Left lung (tissue), 10 donors: Measurements from ENCODE around the gene NMBR. TPM values are rescaled to one million over a fixed set of nuclear protein-coding genes. Genes with fewer than 3 reads are reported as not detected.
A peak's percentile ranks its signal among the peaks of the same experiment; 100 is the strongest.
"Not testable (repeated sequence)": the region's sequence is repeated elsewhere in the genome, so short reads cannot be mapped to it uniquely, and the experiment has no call there.

Experiments used
- ATAC-seq: fragments of 200-7000 bp; cut with Tn5 transposase; one replicate; pipeline ENCODE4 v1.9.1; 2020; ENCODE audit warnings: moderate library complexity
- DNase-seq, 4 donors: peaks; one replicate each; pipeline ENCODE4 v3.0.0-alpha.2; 2013 to 2020
- H3K27ac ChIP-seq, 2 donors: fragments of 200-600 bp; sonication (generic) in 1 of 2; one replicate each; pipeline versions ENCODE4 v1.5.0 to v1.8.0; 2020 to 2021
- H3K27me3 ChIP-seq, 2 donors: fragments of 200-600 bp; sonication (generic) in 1 of 2; one replicate each; pipeline versions ENCODE4 v1.5.0 to v1.8.0; 2020 to 2021
- H3K36me3 ChIP-seq, 2 donors: fragments of 200-600 bp; sonication (generic) in 1 of 2; one replicate each; pipeline versions ENCODE4 v1.5.0 to v1.8.0; 2020 to 2021
- H3K4me1 ChIP-seq, 2 donors: fragments of 200-600 bp; one replicate each; pipeline ENCODE4 v1.8.0; 2021
- H3K4me3 ChIP-seq, 2 donors: fragments of 200-600 bp; sonication (generic) in 1 of 2; one replicate each; pipeline versions ENCODE4 v1.5.0 to v1.8.0; 2020 to 2021; ENCODE audit warnings: mild to moderate bottlenecking in 1 of 2
- H3K9me3 ChIP-seq, 2 donors: fragments of 200-600 bp; sonication (generic) in 1 of 2; one replicate each; pipeline versions ENCODE4 v1.5.0 to v1.8.0; 2020 to 2021
- CTCF ChIP-seq, 2 donors: fragments of 200-600 bp; sonication (generic) in 1 of 2; IDR thresholded peaks; one replicate each; pipeline versions ENCODE4 v1.5.0 to v1.8.0; 2021; ENCODE audit warnings: antibody characterized with exemption in 2 of 2
- intact Hi-C, 2 donors: fragments of 100-400 bp; cut with DNase I; formaldehyde crosslinking; loops; one replicate each; pipeline versions ENCODE4 v1.11.2 to v1.14.2; 2022
- polyA plus RNA-seq, 6 donors: library from polyadenylated mRNA; unstranded; fragments of 120-200 nt; gene quantifications; one replicate each; pipeline ENCODE4 v1.2.1, GENCODE V29; 2013; ENCODE audit not compliant: insufficient read length in 6 of 6
- total RNA-seq, 2 donors: library from RNA; stranded (reverse); fragmentation: NEBNext Ultra II Directional; extraction: Animal tissue kit (Norgen Biotek cat#: 25700); gene quantifications; one replicate each; pipeline ENCODE4 v1.2.1, GENCODE V29; 2021
- donor health status: DM: no; HTN: yes; CAD: no.
- donor health status: DM: no; HTN: no; CAD: no.

The NMBR gene
- total and polyA plus RNA-seq, 8 donors, result 0.20 to 0.58 (median 0.26) TPM; not detected in 2

GRCh38 chr6:142189057-142189456 lies 42.1 kb upstream of the NMBR start:
- Histone ChIP-seq H3K36me3 (peaks cover 5 to 16% of the 10 kb centered on the region in 2 donors), H3K27ac (no peak overlapping the region), H3K27me3 (no peaks in the 10 kb centered on the region), H3K4me3 (no peak overlapping the region), H3K4me1 (peaks cover 0 to 6% of the 10 kb centered on the region in 2 donors), H3K9me3 (no peaks in the 10 kb centered on the region)
- intact Hi-C loops, result no loop called here
- TF ChIP-seq CTCF (IDR thresholded peaks at IDR 0.05), result no peak
- DNase-seq (no peak), ATAC-seq (no peak)

- intact Hi-C loops, H3K27ac ChIP-seq, H3K4me1 ChIP-seq, H3K27me3 ChIP-seq, DNase-seq, H3K9me3 ChIP-seq, ATAC-seq, H3K4me3 ChIP-seq: not testable (repeated sequence)
- peaks cover 5 to 16% of the 10 kb centered on the region in 2 donors for H3K36me3 ChIP-seq
- peak in 1 of 2 donors; percentile 9 for TF ChIP-seq CTCF (IDR thresholded peaks at IDR 0.05)
These were observed 41.4 kb upstream of the NMBR start for GRCh38 chr6:142188341-142188740.

- no peaks in the 10 kb centered on the region for H3K27me3 ChIP-seq
- ATAC-seq (no peak), DNase-seq (peak in 1 of 4 donors; percentile 30)
- H3K4me1 ChIP-seq, result peaks cover 0 to 6% of the 10 kb centered on the region in 2 donors
- no peaks in the 10 kb centered on the region for H3K9me3 ChIP-seq
- no peak for TF ChIP-seq CTCF (IDR thresholded peaks at IDR 0.05)
- no peak overlapping the region for H3K27ac ChIP-seq
- peaks cover 5 to 16% of the 10 kb centered on the region in 2 donors for H3K36me3 ChIP-seq
- intact Hi-C loops, result no loop called here
- H3K4me3 ChIP-seq, result no peak overlapping the region
These were observed 40.3 kb upstream of the NMBR start for GRCh38 chr6:142187209-142187608.

GRCh38 chr6:142185641-142186040 lies 38.7 kb upstream of the NMBR start:
- ATAC-seq (no peak), DNase-seq (no peak)
- Histone ChIP-seq H3K27ac (no peak overlapping the region), H3K27me3 (no peaks in the 10 kb centered on the region), H3K36me3 (peaks cover 5 to 14% of the 10 kb centered on the region in 2 donors), H3K4me1 (peaks cover 0 to 6% of the 10 kb centered on the region in 2 donors), H3K9me3 (no peaks in the 10 kb centered on the region), H3K4me3 (no peak overlapping the region)
- no peak for TF ChIP-seq CTCF (IDR thresholded peaks at IDR 0.05)
- intact Hi-C loops, result no loop called here

- intact Hi-C loops, result no loop called here
- Histone ChIP-seq H3K27ac (no peak overlapping the region), H3K4me3 (no peak overlapping the region), H3K4me1 (peaks cover 0 to 6% of the 10 kb centered on the region in 2 donors), H3K9me3 (no peaks in the 10 kb centered on the region), H3K27me3 (no peaks in the 10 kb centered on the region), H3K36me3 (peaks cover 0 to under 1% of the 10 kb centered on the region in 2 donors)
- no peak for DNase-seq
- TF ChIP-seq CTCF (IDR thresholded peaks at IDR 0.05), result no peak
- peak; percentile 86 for ATAC-seq
These were observed 37.4 kb upstream of the NMBR start for GRCh38 chr6:142184307-142184706.
